T-helper 1 cell treated with Interleukin-12 subunit alpha and Interleukin-12 subunit beta and Interleukin-4 antibody, amounts not matched to agents 30 μg/mL and 1 μg/mL, for 36 hours (primary cell): ENCODE data around the gene ERBB4.

Experiments used
- H3K27ac Mint-ChIP-seq: one replicate; pipeline ENCODE4 v1.8.0; 2021; ENCODE audit warnings: mild to moderate bottlenecking, mixed read lengths
- H3K27me3 Mint-ChIP-seq: one replicate; pipeline ENCODE4 v1.8.0; 2021; ENCODE audit warnings: low read depth, mixed read lengths
- H3K36me3 Mint-ChIP-seq: one replicate; pipeline ENCODE4 v1.8.0; 2021; ENCODE audit warnings: low read depth, mixed read lengths
- H3K4me1 Mint-ChIP-seq: one replicate; pipeline ENCODE4 v1.8.0; 2021; ENCODE audit warnings: low read depth, mixed read lengths
- H3K4me3 Mint-ChIP-seq: one replicate; pipeline ENCODE4 v1.8.0; 2021; ENCODE audit warnings: mild to moderate bottlenecking, moderate library complexity, mixed read lengths
- H3K9me3 Mint-ChIP-seq: one replicate; pipeline ENCODE4 v1.8.0; 2021; ENCODE audit warnings: mixed read lengths

ERBB4 gene

DNA sequence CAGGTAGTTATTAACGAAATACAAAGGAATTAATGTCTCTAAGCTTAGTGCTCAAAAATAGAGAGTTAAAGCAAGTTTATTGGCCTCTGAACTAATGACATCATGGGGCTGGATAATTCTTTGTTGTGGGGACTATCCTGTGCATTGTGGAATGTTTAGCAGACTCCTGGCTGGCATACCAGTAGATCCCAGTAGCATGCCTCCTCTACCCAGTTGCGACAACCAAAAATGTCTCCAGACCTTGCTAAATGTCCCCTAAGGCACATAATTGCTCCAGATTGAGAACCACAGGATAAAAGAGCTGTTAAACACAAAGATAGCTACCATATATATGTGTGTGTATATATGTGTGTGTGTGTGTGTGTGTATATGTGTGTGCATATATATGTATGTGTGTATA, 194.5 kb downstream of the ERBB4 start:
- no peaks in the 10 kb centered on the region for H3K27me3 Mint-ChIP-seq

DNA sequence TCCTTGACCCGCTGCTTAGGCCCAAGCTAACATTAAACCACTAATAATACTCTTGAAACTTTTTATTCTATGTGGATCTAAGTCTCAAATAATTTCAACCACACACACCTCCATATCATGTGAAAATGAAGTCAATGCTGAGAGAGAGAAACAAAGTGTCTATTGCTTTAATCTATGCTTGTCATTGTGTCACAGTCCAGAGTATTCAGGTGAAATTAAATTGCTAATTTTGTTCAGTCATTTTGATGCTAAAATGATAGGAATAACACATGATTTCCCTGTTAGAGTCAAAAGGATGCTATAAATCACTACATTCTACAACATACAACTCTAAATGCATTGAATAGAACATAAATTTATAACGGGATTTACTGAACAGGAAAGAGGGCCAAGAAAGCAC, 195.4 kb downstream of the ERBB4 start:
- no peak overlapping the region for H3K27ac Mint-ChIP-seq
- H3K9me3 Mint-ChIP-seq = no peaks in the 10 kb centered on the region
- no peaks in the 10 kb centered on the region for H3K36me3 Mint-ChIP-seq
- H3K4me1 Mint-ChIP-seq = no peaks in the 10 kb centered on the region
- H3K4me3 Mint-ChIP-seq = no peak overlapping the region
- no peaks in the 10 kb centered on the region for H3K27me3 Mint-ChIP-seq

More for the DNA sequence above, 194.5 kb downstream of the ERBB4 start:
- Mint-ChIP-seq H3K36me3 (no peaks in the 10 kb centered on the region), H3K4me3 (no peak overlapping the region), H3K9me3 (no peaks in the 10 kb centered on the region), H3K4me1 (no peaks in the 10 kb centered on the region), H3K27ac (no peak overlapping the region)

GRCh38 chr2:212337486-212338343, 200.9 kb downstream of the ERBB4 start:
- no peaks in the 10 kb centered on the region for H3K9me3 Mint-ChIP-seq
- H3K4me1 Mint-ChIP-seq = no peaks in the 10 kb centered on the region
- H3K4me3 Mint-ChIP-seq = no peak overlapping the region
- no peaks in the 10 kb centered on the region for H3K36me3 Mint-ChIP-seq
- H3K27me3 Mint-ChIP-seq = no peaks in the 10 kb centered on the region
- H3K27ac Mint-ChIP-seq = no peak overlapping the region

DNA sequence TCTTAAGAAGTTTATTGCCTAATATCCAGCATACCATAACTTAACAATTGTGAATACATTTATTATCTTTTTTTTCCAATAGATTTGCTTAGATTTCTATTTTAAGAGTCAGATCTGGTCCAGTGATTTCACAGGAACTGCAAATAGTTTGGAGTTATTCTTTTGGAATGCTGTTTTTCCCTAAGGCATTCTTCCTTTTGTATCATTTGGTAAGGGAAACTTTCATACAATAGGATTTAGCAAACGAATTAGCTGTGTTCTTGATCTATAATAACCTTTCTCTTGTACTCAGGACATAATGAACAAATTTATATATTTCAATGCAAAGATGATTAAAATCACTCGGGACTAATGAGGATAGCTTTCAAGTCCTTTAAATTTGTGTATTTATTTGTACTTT, 201.6 kb downstream of the ERBB4 start:
- Mint-ChIP-seq H3K27ac (no peak overlapping the region), H3K27me3 (no peaks in the 10 kb centered on the region), H3K4me3 (no peak overlapping the region), H3K4me1 (no peaks in the 10 kb centered on the region), H3K36me3 (no peaks in the 10 kb centered on the region), H3K9me3 (no peaks in the 10 kb centered on the region)

DNA sequence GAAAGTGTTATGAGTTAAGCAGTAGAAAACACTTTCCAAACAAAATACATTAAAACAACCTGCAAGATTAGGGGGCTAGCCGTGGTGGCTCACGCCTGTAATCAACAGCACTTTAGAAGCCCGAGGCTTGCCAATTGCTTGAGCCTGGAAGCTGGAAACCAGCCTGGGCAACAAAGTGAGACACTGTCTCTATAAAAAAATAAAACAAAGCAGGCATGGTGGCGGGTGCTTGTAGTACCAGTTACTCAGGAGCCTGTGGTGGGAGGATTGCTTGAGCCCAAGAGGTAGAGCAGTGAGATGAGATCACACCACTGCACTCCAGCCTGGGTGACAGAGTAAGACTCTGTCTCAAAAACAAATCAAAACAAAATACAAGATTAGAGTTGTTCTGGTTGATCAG, 208.3 kb downstream of the ERBB4 start:
- Mint-ChIP-seq H3K36me3 (no peaks in the 10 kb centered on the region), H3K27ac (no peak overlapping the region), H3K4me3 (no peak overlapping the region), H3K27me3 (no peaks in the 10 kb centered on the region), H3K4me1 (no peaks in the 10 kb centered on the region), H3K9me3 (no peaks in the 10 kb centered on the region)

- Mint-ChIP-seq H3K4me1 (no peaks in the 10 kb centered on the region), H3K27ac (no peak overlapping the region), H3K36me3 (no peaks in the 10 kb centered on the region), H3K9me3 (no peaks in the 10 kb centered on the region), H3K27me3 (no peaks in the 10 kb centered on the region), H3K4me3 (no peak overlapping the region)
Observed at GRCh38 chr2:212328712-212329496, 209.7 kb downstream of the ERBB4 start.

DNA sequence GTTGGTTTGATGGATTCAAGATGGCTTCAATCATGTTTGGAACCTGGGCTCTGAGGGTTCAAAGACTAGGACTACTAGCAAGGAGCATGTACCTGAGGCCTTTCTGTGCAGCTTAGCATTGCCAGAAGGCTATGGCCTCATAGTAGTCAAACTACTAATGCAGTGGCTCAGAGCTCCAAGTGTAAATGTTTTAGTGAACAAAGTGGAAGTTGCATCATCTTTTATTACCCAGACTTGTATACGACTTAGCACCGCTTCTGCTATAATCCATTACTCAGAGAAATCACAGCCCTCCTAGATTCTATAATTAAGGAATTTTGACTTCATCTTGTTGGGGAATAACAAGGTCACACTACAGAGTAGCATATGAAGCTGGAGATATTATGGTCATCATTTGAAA, 210.5 kb downstream of the ERBB4 start:
- Mint-ChIP-seq H3K4me3 (no peak overlapping the region), H3K36me3 (no peaks in the 10 kb centered on the region), H3K9me3 (no peaks in the 10 kb centered on the region)

GRCh38 chr2:212327171-212327809, 211.3 kb downstream of the ERBB4 start:
- Mint-ChIP-seq H3K36me3 (no peaks in the 10 kb centered on the region), H3K4me3 (no peak overlapping the region), H3K4me1 (no peaks in the 10 kb centered on the region), H3K27me3 (no peaks in the 10 kb centered on the region), H3K27ac (no peak overlapping the region), H3K9me3 (no peaks in the 10 kb centered on the region)

More for the DNA sequence above, 210.5 kb downstream of the ERBB4 start:
- Mint-ChIP-seq H3K27me3 (no peaks in the 10 kb centered on the region), H3K4me1 (no peaks in the 10 kb centered on the region), H3K27ac (no peak overlapping the region)

- Mint-ChIP-seq H3K27me3 (no peaks in the 10 kb centered on the region), H3K9me3 (no peaks in the 10 kb centered on the region), H3K4me1 (no peaks in the 10 kb centered on the region), H3K4me3 (no peak overlapping the region), H3K36me3 (no peaks in the 10 kb centered on the region), H3K27ac (no peak overlapping the region)
Observed at GRCh38 chr2:212318636-212319035, 220.0 kb downstream of the ERBB4 start.

- Mint-ChIP-seq H3K27me3 (no peaks in the 10 kb centered on the region), H3K4me3 (no peak overlapping the region), H3K9me3 (no peaks in the 10 kb centered on the region), H3K36me3 (no peaks in the 10 kb centered on the region), H3K27ac (no peak overlapping the region), H3K4me1 (no peaks in the 10 kb centered on the region)
Observed at GRCh38 chr2:212314680-212315079, 223.9 kb downstream of the ERBB4 start.

- H3K27ac Mint-ChIP-seq = no peak overlapping the region
- H3K4me3 Mint-ChIP-seq = no peak overlapping the region
- no peaks in the 10 kb centered on the region for H3K4me1 Mint-ChIP-seq
- no peaks in the 10 kb centered on the region for H3K27me3 Mint-ChIP-seq
- no peaks in the 10 kb centered on the region for H3K36me3 Mint-ChIP-seq
- H3K9me3 Mint-ChIP-seq = no peaks in the 10 kb centered on the region
Observed at GRCh38 chr2:212311807-212312404, 226.7 kb downstream of the ERBB4 start.

GRCh38 chr2:212299943-212300342, 238.7 kb downstream of the ERBB4 start:
- Mint-ChIP-seq H3K4me3 (no peak overlapping the region), H3K36me3 (no peaks in the 10 kb centered on the region), H3K27ac (no peak overlapping the region), H3K27me3 (no peaks in the 10 kb centered on the region), H3K4me1 (no peaks in the 10 kb centered on the region), H3K9me3 (no peaks in the 10 kb centered on the region)

- H3K9me3 Mint-ChIP-seq = no peaks in the 10 kb centered on the region
Observed at GRCh38 chr2:212299333-212299732, 239.3 kb downstream of the ERBB4 start.

DNA sequence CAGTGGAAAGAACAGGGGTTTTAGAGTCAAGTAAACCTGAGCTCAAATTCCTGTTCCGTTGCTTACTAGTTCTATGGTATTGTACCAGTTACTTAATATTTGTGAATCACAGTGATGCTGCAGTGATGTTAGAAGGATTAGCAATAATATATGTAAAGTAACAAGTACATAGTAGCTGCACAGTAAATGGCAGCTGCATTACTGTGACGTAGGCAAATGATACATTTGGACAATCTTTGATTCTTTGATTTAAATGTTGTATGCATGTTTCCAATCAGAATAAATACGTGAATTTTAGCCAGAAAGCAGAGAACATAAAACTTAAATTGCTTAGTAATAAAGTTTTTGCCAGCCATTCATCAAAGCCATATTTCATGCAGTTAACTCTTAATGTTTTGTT, 243.0 kb downstream of the ERBB4 start:
- no peaks in the 10 kb centered on the region for H3K4me1 Mint-ChIP-seq
- H3K27ac Mint-ChIP-seq = no peak overlapping the region
- no peak overlapping the region for H3K4me3 Mint-ChIP-seq
- H3K9me3 Mint-ChIP-seq = no peaks in the 10 kb centered on the region
- no peaks in the 10 kb centered on the region for H3K27me3 Mint-ChIP-seq
- no peaks in the 10 kb centered on the region for H3K36me3 Mint-ChIP-seq

More at GRCh38 chr2:212299333-212299732, 239.3 kb downstream of the ERBB4 start:
- Mint-ChIP-seq H3K27me3 (no peaks in the 10 kb centered on the region), H3K27ac (no peak overlapping the region), H3K4me1 (no peaks in the 10 kb centered on the region), H3K4me3 (no peak overlapping the region), H3K36me3 (no peaks in the 10 kb centered on the region)
